Measurements from ENCODE around the gene MEI1.

MEI1 gene

GRCh38 chr22:41838842-41839618, 139.7 kb downstream of the MEI1 start:
- peak overlapping the region; percentile 55 for H3K27ac ChIP-seq
- TF ChIP-seq ZFX (IDR thresholded peaks at IDR 0.05; ENCODE audit: borderline replicate concordance) (no peak), CTCF (IDR thresholded peaks at IDR 0.05) (no peak)

GRCh38 chr22:41840216-41840615, 140.9 kb downstream of the MEI1 start:
- no peak for TF ChIP-seq ZFX (IDR thresholded peaks at IDR 0.05; ENCODE audit: borderline replicate concordance)
- TF ChIP-seq CTCF (IDR thresholded peaks at IDR 0.05) = no peak

GRCh38 chr22:41841085-41841712, 141.9 kb downstream of the MEI1 start:
- no peak for TF ChIP-seq ZFX (IDR thresholded peaks at IDR 0.05; ENCODE audit: borderline replicate concordance)
- TF ChIP-seq CTCF (IDR thresholded peaks at IDR 0.05) = no peak

More at GRCh38 chr22:41840216-41840615, 140.9 kb downstream of the MEI1 start:
- peak overlapping the region; percentile 55 for H3K27ac ChIP-seq

GRCh38 chr22:41842996-41843970, 144.0 kb downstream of the MEI1 start:
- TF ChIP-seq ZFX (IDR thresholded peaks at IDR 0.05; ENCODE audit: borderline replicate concordance) (no peak), CTCF (IDR thresholded peaks at IDR 0.05) (no peak)
- peak overlapping the region; percentile 55 for H3K27ac ChIP-seq

More at GRCh38 chr22:41841085-41841712, 141.9 kb downstream of the MEI1 start:
- peak overlapping the region; percentile 55 for H3K27ac ChIP-seq

- peak overlapping the region; percentile 55 for H3K27ac ChIP-seq
- TF ChIP-seq CTCF (IDR thresholded peaks at IDR 0.05) = no peak
- no peak for TF ChIP-seq ZFX (IDR thresholded peaks at IDR 0.05; ENCODE audit: borderline replicate concordance)
Measured at GRCh38 chr22:41844036-41844435, 144.7 kb downstream of the MEI1 start.

GRCh38 chr22:41844513-41844912, 145.2 kb downstream of the MEI1 start:
- TF ChIP-seq ZFX (IDR thresholded peaks at IDR 0.05; ENCODE audit: borderline replicate concordance) = no peak
- TF ChIP-seq CTCF (IDR thresholded peaks at IDR 0.05) = no peak

More at GRCh38 chr22:41844513-41844912, 145.2 kb downstream of the MEI1 start:
- peak overlapping the region; percentile 55 for H3K27ac ChIP-seq

All from 22Rv1 (cell line).